Stimulated activated naive CD4-positive, alpha-beta T cell treated with Interleukin-2 at 50 U/mL for 16 hours (primary cell): ENCODE results near the gene WDR37.

Experiments
- DNase-seq: peaks from one replicate; lab custom pipeline; 2025; lab: John Stamatoyannopoulos, UW

The WDR37 gene

GRCh38 chr10:1128115-1128514 lies 71.9 kb downstream of the WDR37 start:
- DNase-seq, result no peak

- DNase-seq, result no peak
These were observed 72.5 kb downstream of the WDR37 start for GRCh38 chr10:1128649-1129048.

- DNase-seq, result no peak
These were observed 74.0 kb downstream of the WDR37 start for GRCh38 chr10:1130226-1130625.

- DNase-seq, result no peak
These were observed 75.0 kb downstream of the WDR37 start for GRCh38 chr10:1130995-1131790.

- DNase-seq, result no peak
These were observed 76.4 kb downstream of the WDR37 start for GRCh38 chr10:1132584-1132983.

- DNase-seq, result no peak
These were observed 77.4 kb downstream of the WDR37 start for GRCh38 chr10:1133495-1134045.

- no peak for DNase-seq
These were observed 78.0 kb downstream of the WDR37 start for GRCh38 chr10:1134156-1134555.

GRCh38 chr10:1136268-1136667 lies 80.1 kb downstream of the WDR37 start:
- DNase-seq, result no peak

GRCh38 chr10:1137499-1138163 lies 81.4 kb downstream of the WDR37 start:
- DNase-seq, result no peak

GRCh38 chr10:1138529-1138928 lies 82.3 kb downstream of the WDR37 start:
- DNase-seq, result no peak

GRCh38 chr10:1141261-1141660 lies 85.1 kb downstream of the WDR37 start:
- no peak for DNase-seq

GRCh38 chr10:1141701-1142100 lies 85.5 kb downstream of the WDR37 start:
- no peak for DNase-seq

- DNase-seq, result no peak
These were observed 86.4 kb downstream of the WDR37 start for GRCh38 chr10:1142596-1142995.

GRCh38 chr10:1147810-1148209 lies 91.6 kb downstream of the WDR37 start:
- DNase-seq, result no peak

- no peak for DNase-seq
These were observed 92.8 kb downstream of the WDR37 start for GRCh38 chr10:1148855-1149605.

GRCh38 chr10:1149793-1150637 lies 93.8 kb downstream of the WDR37 start:
- DNase-seq, result no peak

GRCh38 chr10:1150638-1150955 lies 94.4 kb downstream of the WDR37 start:
- no peak for DNase-seq

GRCh38 chr10:1151076-1152033 lies 95.2 kb downstream of the WDR37 start:
- no peak for DNase-seq

- DNase-seq, result no peak
These were observed 96.4 kb downstream of the WDR37 start for GRCh38 chr10:1152386-1153250.
